Cardiac fibroblast (primary cell): Measurements from ENCODE around the gene CRISP1.

Source experiments
- DNase-seq, 2 donors: peaks; one replicate each; pipeline versions ENCODE4 v3.0.0 to v3.0.0-alpha.2; 2010; ENCODE audit warnings: low read depth in 2 of 2
- H3K4me3 ChIP-seq, 2 donors: replicated peaks in 1 of 2; 1 replicate in 1 of 2; 2 replicates in 1 of 2; pipeline ENCODE4 v1.5.1; 2011; ENCODE audit warnings: low read depth in 2 of 2, low read length in 2 of 2, mild to moderate bottlenecking in 2 of 2, moderate library complexity in 1 of 2
- CTCF ChIP-seq: IDR thresholded peaks from one replicate; pipeline ENCODE4 v1.5.1; 2011; ENCODE audit warnings: low read depth, mild to moderate bottlenecking, low read length, inconsistent platforms

CRISP1 gene, protein sequence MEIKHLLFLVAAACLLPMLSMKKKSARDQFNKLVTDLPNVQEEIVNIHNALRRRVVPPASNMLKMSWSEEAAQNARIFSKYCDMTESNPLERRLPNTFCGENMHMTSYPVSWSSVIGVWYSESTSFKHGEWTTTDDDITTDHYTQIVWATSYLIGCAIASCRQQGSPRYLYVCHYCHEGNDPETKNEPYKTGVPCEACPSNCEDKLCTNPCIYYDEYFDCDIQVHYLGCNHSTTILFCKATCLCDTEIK

DNA sequence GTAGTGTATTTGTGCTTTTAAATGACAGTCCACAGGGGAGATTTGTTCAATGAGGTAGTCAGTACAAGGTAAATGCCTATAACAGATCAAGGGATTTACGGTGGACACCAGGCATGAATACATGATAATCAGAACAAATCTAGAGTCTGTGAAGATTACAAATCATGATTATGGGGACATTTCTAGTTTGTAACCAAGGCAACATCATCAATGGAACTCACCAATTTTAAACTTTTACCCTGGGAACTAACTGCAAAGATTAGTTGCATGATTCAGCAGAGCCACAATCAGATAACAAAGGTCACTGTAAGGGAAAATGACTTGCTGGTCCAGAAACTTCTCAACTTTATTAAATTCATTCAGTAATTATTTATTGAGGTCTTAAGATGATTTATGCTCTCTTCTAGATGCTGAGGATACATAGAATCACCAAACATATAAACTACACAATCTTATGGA is at the start of gene CRISP1:
TSS of gene CRISP1 (minus strand) at position 51 of the 459 bp plus-strand sequence. CDS start 9,135 bp downstream, outside the sequence.
- no peak within 1 kb of the TSS for H3K4me3 ChIP-seq
- TF ChIP-seq CTCF = no peak
- no peak for DNase-seq

DNA sequence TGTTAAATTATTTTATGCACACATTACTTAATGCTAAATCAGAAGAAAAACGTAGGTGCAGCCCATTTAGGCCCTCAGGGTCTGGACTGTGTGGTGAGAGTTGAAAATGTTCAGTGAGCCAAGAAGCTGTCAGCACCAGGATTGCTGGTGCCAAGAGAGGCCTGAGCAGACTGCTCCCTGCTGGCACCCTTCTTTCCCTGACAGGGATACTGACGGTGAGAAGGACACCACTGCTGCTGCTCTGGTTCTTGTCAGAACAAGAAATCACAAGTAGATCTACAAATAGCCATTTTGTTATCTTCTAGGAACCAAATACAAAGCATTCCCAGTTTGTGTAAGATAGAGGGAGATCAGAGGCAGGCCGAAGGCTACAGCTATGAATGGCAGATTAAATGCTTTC is 48.7 kb upstream of the CRISP1 start:
- no peak for DNase-seq
- no peak overlapping the region for H3K4me3 ChIP-seq
- no peak for TF ChIP-seq CTCF

- no peak for DNase-seq
- no peak for TF ChIP-seq CTCF
- H3K4me3 ChIP-seq = no peak overlapping the region
Measured at GRCh38 chr6:49913636-49914375, 47.5 kb upstream of the CRISP1 start.

- no peak for DNase-seq
- TF ChIP-seq CTCF = no peak
Measured at GRCh38 chr6:49912196-49912595, 45.9 kb upstream of the CRISP1 start.

DNA sequence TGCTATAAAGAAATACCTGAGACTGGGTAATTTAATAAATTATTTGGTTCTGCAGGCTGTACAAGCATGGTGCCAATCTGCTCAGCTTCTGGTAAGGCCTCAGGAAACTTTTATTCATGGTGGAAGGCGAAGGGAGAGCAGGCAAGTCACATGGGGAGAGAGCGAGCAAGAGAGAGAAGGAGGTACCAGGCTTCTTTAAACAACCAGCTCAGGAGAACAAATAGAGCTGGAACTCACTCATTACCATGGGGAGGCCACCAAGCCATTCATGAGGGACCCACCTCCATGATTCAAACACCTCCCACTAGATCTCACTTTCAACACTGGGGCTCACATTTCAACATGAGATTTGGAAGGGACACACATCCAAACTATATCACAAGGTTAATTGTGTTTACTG is 44.9 kb upstream of the CRISP1 start:
- DNase-seq = no peak
- no peak overlapping the region for H3K4me3 ChIP-seq
- TF ChIP-seq CTCF = no peak

More at GRCh38 chr6:49912196-49912595, 45.9 kb upstream of the CRISP1 start:
- H3K4me3 ChIP-seq = no peak overlapping the region

DNA sequence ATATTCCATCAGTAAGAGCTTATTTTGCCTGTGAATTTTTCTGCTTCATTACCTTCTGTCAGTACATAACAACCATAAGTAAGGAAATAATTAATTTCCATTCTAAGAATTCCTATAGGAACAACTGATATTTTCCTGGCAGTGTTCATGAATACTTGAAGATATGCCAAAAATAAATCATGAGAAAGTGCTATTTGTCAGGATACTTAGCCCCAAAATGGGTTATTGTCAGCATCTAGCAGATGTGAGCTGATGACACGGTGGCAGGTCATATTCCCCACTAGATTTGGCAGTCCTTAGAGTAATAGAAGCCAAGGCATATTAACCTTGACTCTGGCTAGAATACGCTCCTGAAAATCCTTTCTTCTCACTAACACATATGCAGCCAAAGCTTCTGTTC is 43.2 kb upstream of the CRISP1 start:
- H3K4me3 ChIP-seq = no peak overlapping the region
- no peak for DNase-seq
- TF ChIP-seq CTCF = no peak
